Mesothelial cell of epicardium (in vitro differentiated cells): Measurements from ENCODE around the gene CBFA2T2. TPM values are rescaled to one million over a fixed set of nuclear protein-coding genes. Genes with fewer than 3 reads are reported as not detected.
"Not testable (repeated sequence)": the region's sequence is repeated elsewhere in the genome, so short reads cannot be mapped to it uniquely, and the experiment has no call there.

ENCODE experiments used
- DNase-seq, 2 experiments: peaks; one replicate each; pipeline ENCODE4 v3.0.0; 2021; ENCODE audit warnings: low spot score in 2 of 2; ENCODE audit not compliant: unreplicated experiment in 2 of 2
- H3K27ac Mint-ChIP-seq: 2 replicates; pipeline ENCODE4 v1.8.0; 2021; ENCODE audit warnings: mixed read lengths
- H3K27me3 Mint-ChIP-seq: 2 replicates; pipeline ENCODE4 v1.8.0; 2021; ENCODE audit warnings: low read depth, mixed read lengths
- H3K36me3 Mint-ChIP-seq: 2 replicates; pipeline ENCODE4 v1.8.0; 2021; ENCODE audit warnings: mixed read lengths
- H3K4me1 Mint-ChIP-seq: 2 replicates; pipeline ENCODE4 v1.8.0; 2021; ENCODE audit warnings: mixed read lengths
- H3K4me3 Mint-ChIP-seq: 2 replicates; pipeline ENCODE4 v1.8.0; 2021; ENCODE audit warnings: mild to moderate bottlenecking, moderate library complexity, mixed read lengths
- H3K9me3 Mint-ChIP-seq: 2 replicates; pipeline ENCODE4 v1.8.0; 2021; ENCODE audit warnings: mixed read lengths
- CTCF ChIP-seq: fragments of 200-600 bp; sonication (generic); IDR thresholded peaks from one replicate; pipeline ENCODE4 v1.5.0; 2021; ENCODE audit warnings: antibody characterized with exemption; ENCODE audit not compliant: unreplicated experiment
- total RNA-seq: library from RNA; stranded (reverse); gene quantifications from 3 replicates; pipeline ENCODE4 v1.2.1, GENCODE V29; 2021

Gene CBFA2T2
- total RNA-seq, 1 donor from 2014 or later = 47.2 TPM

GRCh38 chr20:33646191-33646590 is 156.3 kb downstream of the CBFA2T2 start:
- no peaks in the 10 kb centered on the region for H3K9me3 Mint-ChIP-seq
- H3K4me1 Mint-ChIP-seq = peaks cover 34% of the 10 kb centered on the region
- H3K4me3 Mint-ChIP-seq = no peak overlapping the region
- DNase-seq = no peak
- H3K27me3 Mint-ChIP-seq = no peaks in the 10 kb centered on the region
- H3K36me3 Mint-ChIP-seq = peaks cover 23% of the 10 kb centered on the region
- TF ChIP-seq CTCF = no peak
- H3K27ac Mint-ChIP-seq = no peak overlapping the region

- H3K27me3 Mint-ChIP-seq, H3K27ac Mint-ChIP-seq, DNase-seq, H3K4me3 Mint-ChIP-seq, H3K9me3 Mint-ChIP-seq: not testable (repeated sequence)
- H3K4me1 Mint-ChIP-seq = peaks cover 43% of the 10 kb centered on the region
- peaks cover 21% of the 10 kb centered on the region for H3K36me3 Mint-ChIP-seq
Observed at GRCh38 chr20:33646959-33647602, 157.2 kb downstream of the CBFA2T2 start.

- Mint-ChIP-seq H3K9me3 (no peaks in the 10 kb centered on the region), H3K27ac (peak overlapping the region; percentile 77), H3K4me1 (peaks cover 48% of the 10 kb centered on the region), H3K36me3 (peaks cover 21% of the 10 kb centered on the region), H3K4me3 (no peak overlapping the region), H3K27me3 (no peaks in the 10 kb centered on the region)
- TF ChIP-seq CTCF = no peak
- no peak for DNase-seq
Observed at GRCh38 chr20:33647603-33648395, 157.9 kb downstream of the CBFA2T2 start.

- Mint-ChIP-seq H3K4me3 (no peak overlapping the region), H3K36me3 (peaks cover 21% of the 10 kb centered on the region), H3K27ac (no peak overlapping the region), H3K27me3 (no peaks in the 10 kb centered on the region), H3K4me1 (peaks cover 55% of the 10 kb centered on the region), H3K9me3 (no peaks in the 10 kb centered on the region)
- no peak for TF ChIP-seq CTCF
- DNase-seq = no peak
Observed at GRCh38 chr20:33648396-33649004, 158.6 kb downstream of the CBFA2T2 start.

GRCh38 chr20:33649201-33649681 is 159.3 kb downstream of the CBFA2T2 start:
- Mint-ChIP-seq H3K4me3 (no peak overlapping the region), H3K27ac (peak overlapping the region; percentile 82), H3K9me3 (no peaks in the 10 kb centered on the region), H3K4me1 (peaks cover 62% of the 10 kb centered on the region), H3K36me3 (peaks cover 21% of the 10 kb centered on the region), H3K27me3 (no peaks in the 10 kb centered on the region)
- no peak for DNase-seq
- no peak for TF ChIP-seq CTCF
